HepG2 (cell line): Measurements from ENCODE around the gene IGLL1. TPM values are rescaled to one million over a fixed set of nuclear protein-coding genes. Genes with fewer than 3 reads are reported as not detected.

ENCODE experiments used
- ATF3 ChIP-seq: sonication (generic); formaldehyde crosslinking; IDR thresholded peaks from 2 replicates; pipeline ENCODE4 v1.4.0; 2020; ENCODE audit warnings: missing genetic modification reagents
- ATF7 ChIP-seq, 2 experiments: fragments of 450-650 bp in 1 of 2; sonication (generic) in 1 of 2; formaldehyde crosslinking in 1 of 2; IDR thresholded peaks; 2 replicates each; pipeline versions ENCODE4 v1.4.0 to v1.6.1; 2016 to 2020; ENCODE audit warnings: antibody characterized with exemption in 1 of 2, mild to moderate bottlenecking in 1 of 2, missing genetic modification reagents in 1 of 2
- CREM ChIP-seq, 2 experiments: sonication (generic) in 1 of 2; formaldehyde crosslinking in 1 of 2; IDR thresholded peaks; 2 replicates each; pipeline versions ENCODE4 v1.4.0 to v1.6.1; 2016 to 2020; ENCODE audit warnings: antibody characterized with exemption in 1 of 2, mild to moderate bottlenecking in 1 of 2, missing genetic modification reagents in 1 of 2
- JUN ChIP-seq: sonication (generic); formaldehyde crosslinking; IDR thresholded peaks from 2 replicates; pipeline ENCODE4 v1.4.0; 2020; ENCODE audit warnings: mild to moderate bottlenecking, missing genetic modification reagents
- MNT ChIP-seq: fragments of 450-650 bp; IDR thresholded peaks from 2 replicates; pipeline ENCODE4 v1.6.1; 2016
- NCOA2 ChIP-seq: sonication (generic); formaldehyde crosslinking; IDR thresholded peaks from 2 replicates; pipeline ENCODE4 v1.8.0; 2022; ENCODE audit warnings: inconsistent platforms
- NR1H2 ChIP-seq: sonication (generic); formaldehyde crosslinking; IDR thresholded peaks from 2 replicates; pipeline ENCODE4 v1.8.1; 2022; ENCODE audit warnings: low read depth, missing genetic modification reagents, borderline replicate concordance
- NR2F2 ChIP-seq: IDR thresholded peaks from 2 replicates; pipeline ENCODE4 v1.6.1; 2012; ENCODE audit warnings: low read depth, inconsistent platforms, borderline replicate concordance
- NR2F6 ChIP-seq, 2 experiments: IDR thresholded peaks; 2 replicates each; pipeline ENCODE4 v1.6.1; 2016; ENCODE audit warnings: antibody characterized with exemption in 1 of 2, mild to moderate bottlenecking in 1 of 2
- PPARG ChIP-seq: conservative IDR thresholded peaks from 2 replicates; pipeline ENCODE4 v1.6.1; 2016; ENCODE audit warnings: missing biosample characterization, missing genetic modification reagents
- SOX6 ChIP-seq, 2 experiments: fragments of 450-650 bp in 1 of 2; sonication (generic) in 1 of 2; formaldehyde crosslinking in 1 of 2; IDR thresholded peaks; 2 replicates each; pipeline versions ENCODE4 v1.4.0 to v1.6.1; 2017 to 2020; ENCODE audit warnings: antibody characterized with exemption in 1 of 2, mild to moderate bottlenecking in 1 of 2, missing genetic modification reagents in 1 of 2
- SUZ12 ChIP-seq: fragments of 150-350 bp; IDR thresholded peaks from 2 replicates; pipeline ENCODE4 v1.6.1; 2014; ENCODE audit warnings: low read depth, low read length
- TFAP4 ChIP-seq: sonication (generic); IDR thresholded peaks from 2 replicates; pipeline ENCODE4 v1.6.1; 2016; ENCODE audit warnings: low read depth, borderline replicate concordance
- ZBTB21 ChIP-seq: sonication (generic); formaldehyde crosslinking; IDR thresholded peaks from 2 replicates; pipeline ENCODE4 v1.4.0; 2020; ENCODE audit warnings: missing genetic modification reagents
- ZBTB34 ChIP-seq: sonication (generic); formaldehyde crosslinking; IDR thresholded peaks from 2 replicates; pipeline ENCODE4 v1.8.0; 2022; ENCODE audit warnings: mild to moderate bottlenecking, missing genetic modification reagents
- ZNF629 ChIP-seq: sonication (generic); formaldehyde crosslinking; conservative IDR thresholded peaks from 2 replicates; pipeline ENCODE4 v1.5.0; 2020; ENCODE audit warnings: missing genetic modification reagents
- ZNF660 ChIP-seq: sonication (generic); formaldehyde crosslinking; IDR thresholded peaks from 2 replicates; pipeline ENCODE4 v1.5.1; 2020; ENCODE audit warnings: mild to moderate bottlenecking, low read depth, missing genetic modification reagents, borderline replicate concordance
- polyA plus RNA-seq, 8 experiments: library from polyadenylated mRNA; depleted of rRNA in 3 of 8; stranded (reverse) in 7 of 8; unstranded in 1 of 8; fragments of >200 nt; fragmentation: Illumina TruSeq in 4 of 8; extraction: Trizol in 4 of 8; gene quantifications; 2 replicates each; pipeline versions ENCODE4 v1.2.1 to v1.2.3, GENCODE V29; 2011 to 2016; ENCODE audit warnings: low read depth in 4 of 8, missing spikeins in 1 of 8, mixed read lengths in 1 of 8; ENCODE audit not compliant: insufficient read depth in 1 of 8
- total RNA-seq, 5 experiments: library from RNA; depleted of rRNA; stranded (reverse); fragments of >200 nt; fragmentation: Illumina TruSeq; extraction: Trizol; gene quantifications; 2 replicates each; pipeline ENCODE4 v1.2.3, GENCODE V29; 2016; ENCODE audit warnings: low read depth in 1 of 5

Gene IGLL1
- total and polyA plus RNA-seq, 2 of the 13 experiments (the other 11 are each of a cell fraction or from before 2014, with no cell fraction given) = not detected

DNA sequence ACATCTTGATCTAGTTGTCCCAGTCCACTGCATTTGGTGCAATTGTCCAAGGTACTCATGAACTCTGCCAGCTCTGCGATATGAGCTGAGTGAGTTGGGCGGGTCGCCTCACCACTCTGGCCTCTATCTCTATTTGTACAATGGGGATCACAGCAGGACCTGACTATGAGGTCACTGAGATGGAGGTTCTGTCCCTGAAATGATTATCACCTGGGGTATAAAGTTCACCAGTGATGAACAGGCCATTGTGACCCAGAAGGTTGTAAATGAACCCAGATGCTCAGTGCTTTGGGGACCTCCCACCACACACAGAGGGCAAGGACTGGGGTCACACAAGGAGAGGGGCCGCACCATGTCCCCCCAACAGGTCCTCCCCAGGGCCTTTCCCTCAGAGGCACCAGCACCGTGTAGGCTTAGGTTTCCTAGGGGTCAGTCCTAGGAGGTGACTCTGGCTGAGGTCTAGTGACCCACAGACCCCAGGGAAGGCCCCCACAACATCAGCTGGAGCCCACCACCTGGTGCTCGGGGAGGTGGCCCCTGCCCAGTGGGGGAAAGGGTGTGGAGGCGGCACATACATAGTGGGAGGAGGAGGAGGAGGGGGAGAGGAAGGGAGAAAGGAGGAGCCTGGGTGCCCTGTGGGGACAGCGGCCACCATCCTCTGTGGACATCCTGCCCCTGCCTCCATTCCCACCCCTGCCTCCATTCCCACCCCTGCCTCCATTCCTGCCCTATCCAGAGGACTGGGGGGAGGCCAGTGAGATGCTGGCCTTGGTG, 25.0 kb upstream of the IGLL1 start (continued):
- TF ChIP-seq ZBTB34 (CRISPR knock-in tag) = peak; percentile 70; the same call in 1 of the 2 replicates
- no peak for TF ChIP-seq ATF3
- TF ChIP-seq SUZ12 = no peak
- peak; percentile 49; the same call in 1 of the 2 replicates for TF ChIP-seq CREM (IDR thresholded peaks at IDR 0.05)
- no peak for TF ChIP-seq CREM (CRISPR knock-in tag; IDR thresholded peaks at IDR 0.05)
- 0 out of 2 replicates have a peak, but pooled peaks have one; percentile 65 for TF ChIP-seq TFAP4
- no peak; the same call in 1 of the 2 replicates for TF ChIP-seq ZNF629 (CRISPR knock-in tag)
- no peak for TF ChIP-seq ZNF660 (CRISPR knock-in tag)
- peak; percentile 78; the same call in 1 of the 2 replicates for TF ChIP-seq ZBTB21 (CRISPR knock-in tag)
- peak; percentile 62 for TF ChIP-seq ATF7 (IDR thresholded peaks at IDR 0.05)
- peak; percentile 53; the same call in 1 of the 2 replicates for TF ChIP-seq ATF7 (CRISPR knock-in tag; IDR thresholded peaks at IDR 0.05)
- peak; percentile 58; the same call in 1 of the 2 replicates for TF ChIP-seq NR2F2
- TF ChIP-seq NCOA2 = peak; percentile 69; the same call in 1 of the 2 replicates
- TF ChIP-seq NR1H2 (CRISPR knock-in tag) = no peak
- peak; percentile 82 for TF ChIP-seq NR2F6 (IDR thresholded peaks at IDR 0.05)
- TF ChIP-seq NR2F6 (CRISPR knock-in tag; IDR thresholded peaks at IDR 0.05) = peak; percentile 73
- no peak for TF ChIP-seq MNT
- TF ChIP-seq SOX6 (IDR thresholded peaks at IDR 0.05) = no peak
- peak; percentile 89 for TF ChIP-seq SOX6 (CRISPR knock-in tag; IDR thresholded peaks at IDR 0.05)
- TF ChIP-seq PPARG (CRISPR knock-in tag) = peak; percentile 39; the same call in 1 of the 2 replicates
- peak; percentile 84; the same call in 1 of the 2 replicates for TF ChIP-seq JUN (CRISPR knock-in tag)
